ENCODE measurements around the gene PSTPIP2.

DNA sequence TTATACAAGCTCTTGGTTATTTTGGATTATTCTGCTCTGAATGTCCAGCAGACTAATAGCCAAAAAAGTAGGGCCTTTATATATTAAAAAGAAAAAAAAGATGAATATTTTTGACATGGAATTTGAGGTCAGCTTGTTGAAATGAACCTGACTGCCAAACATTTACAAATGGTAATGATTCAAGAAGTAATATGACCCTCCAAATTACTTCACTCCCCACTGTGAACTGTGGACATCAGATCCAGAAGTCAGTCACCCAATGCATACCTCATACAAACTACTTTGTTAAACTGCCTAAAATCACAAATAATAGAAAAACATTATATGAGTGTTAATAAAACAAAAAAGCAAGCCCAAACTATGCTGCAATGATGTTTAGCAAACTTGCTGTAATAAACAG, 115.0 kb downstream of the PSTPIP2 start:
- TF ChIP-seq, protein P1, sequence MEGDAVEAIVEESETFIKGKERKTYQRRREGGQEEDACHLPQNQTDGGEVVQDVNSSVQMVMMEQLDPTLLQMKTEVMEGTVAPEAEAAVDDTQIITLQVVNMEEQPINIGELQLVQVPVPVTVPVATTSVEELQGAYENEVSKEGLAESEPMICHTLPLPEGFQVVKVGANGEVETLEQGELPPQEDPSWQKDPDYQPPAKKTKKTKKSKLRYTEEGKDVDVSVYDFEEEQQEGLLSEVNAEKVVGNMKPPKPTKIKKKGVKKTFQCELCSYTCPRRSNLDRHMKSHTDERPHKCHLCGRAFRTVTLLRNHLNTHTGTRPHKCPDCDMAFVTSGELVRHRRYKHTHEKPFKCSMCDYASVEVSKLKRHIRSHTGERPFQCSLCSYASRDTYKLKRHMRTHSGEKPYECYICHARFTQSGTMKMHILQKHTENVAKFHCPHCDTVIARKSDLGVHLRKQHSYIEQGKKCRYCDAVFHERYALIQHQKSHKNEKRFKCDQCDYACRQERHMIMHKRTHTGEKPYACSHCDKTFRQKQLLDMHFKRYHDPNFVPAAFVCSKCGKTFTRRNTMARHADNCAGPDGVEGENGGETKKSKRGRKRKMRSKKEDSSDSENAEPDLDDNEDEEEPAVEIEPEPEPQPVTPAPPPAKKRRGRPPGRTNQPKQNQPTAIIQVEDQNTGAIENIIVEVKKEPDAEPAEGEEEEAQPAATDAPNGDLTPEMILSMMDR (conservative IDR thresholded peaks at IDR 0.05; ENCODE audit: low read depth in 2 of 2), result no peak
- no peak for TF ChIP-seq POLR2AphosphoS5 (IDR thresholded peaks at IDR 0.05; ENCODE audit: low read depth)
- TF ChIP-seq EZH2 (IDR thresholded peaks at IDR 0.05; ENCODE audit: low read depth, unreplicated experiment), result no peak
- TF ChIP-seq, protein P2, sequence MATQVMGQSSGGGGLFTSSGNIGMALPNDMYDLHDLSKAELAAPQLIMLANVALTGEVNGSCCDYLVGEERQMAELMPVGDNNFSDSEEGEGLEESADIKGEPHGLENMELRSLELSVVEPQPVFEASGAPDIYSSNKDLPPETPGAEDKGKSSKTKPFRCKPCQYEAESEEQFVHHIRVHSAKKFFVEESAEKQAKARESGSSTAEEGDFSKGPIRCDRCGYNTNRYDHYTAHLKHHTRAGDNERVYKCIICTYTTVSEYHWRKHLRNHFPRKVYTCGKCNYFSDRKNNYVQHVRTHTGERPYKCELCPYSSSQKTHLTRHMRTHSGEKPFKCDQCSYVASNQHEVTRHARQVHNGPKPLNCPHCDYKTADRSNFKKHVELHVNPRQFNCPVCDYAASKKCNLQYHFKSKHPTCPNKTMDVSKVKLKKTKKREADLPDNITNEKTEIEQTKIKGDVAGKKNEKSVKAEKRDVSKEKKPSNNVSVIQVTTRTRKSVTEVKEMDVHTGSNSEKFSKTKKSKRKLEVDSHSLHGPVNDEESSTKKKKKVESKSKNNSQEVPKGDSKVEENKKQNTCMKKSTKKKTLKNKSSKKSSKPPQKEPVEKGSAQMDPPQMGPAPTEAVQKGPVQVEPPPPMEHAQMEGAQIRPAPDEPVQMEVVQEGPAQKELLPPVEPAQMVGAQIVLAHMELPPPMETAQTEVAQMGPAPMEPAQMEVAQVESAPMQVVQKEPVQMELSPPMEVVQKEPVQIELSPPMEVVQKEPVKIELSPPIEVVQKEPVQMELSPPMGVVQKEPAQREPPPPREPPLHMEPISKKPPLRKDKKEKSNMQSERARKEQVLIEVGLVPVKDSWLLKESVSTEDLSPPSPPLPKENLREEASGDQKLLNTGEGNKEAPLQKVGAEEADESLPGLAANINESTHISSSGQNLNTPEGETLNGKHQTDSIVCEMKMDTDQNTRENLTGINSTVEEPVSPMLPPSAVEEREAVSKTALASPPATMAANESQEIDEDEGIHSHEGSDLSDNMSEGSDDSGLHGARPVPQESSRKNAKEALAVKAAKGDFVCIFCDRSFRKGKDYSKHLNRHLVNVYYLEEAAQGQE (IDR thresholded peaks at IDR 0.05; ENCODE audit: unreplicated experiment), result no peak
- no peak for TF ChIP-seq JUNB (IDR thresholded peaks at IDR 0.05; ENCODE audit: unreplicated experiment)
- no peak for TF ChIP-seq EZH2phosphoT487 (IDR thresholded peaks at IDR 0.05; ENCODE audit: unreplicated experiment)
- TF ChIP-seq CREB1 (CRISPR knock-in tag; IDR thresholded peaks at IDR 0.05; ENCODE audit: low read depth), result no peak
- TF ChIP-seq, protein P3, sequence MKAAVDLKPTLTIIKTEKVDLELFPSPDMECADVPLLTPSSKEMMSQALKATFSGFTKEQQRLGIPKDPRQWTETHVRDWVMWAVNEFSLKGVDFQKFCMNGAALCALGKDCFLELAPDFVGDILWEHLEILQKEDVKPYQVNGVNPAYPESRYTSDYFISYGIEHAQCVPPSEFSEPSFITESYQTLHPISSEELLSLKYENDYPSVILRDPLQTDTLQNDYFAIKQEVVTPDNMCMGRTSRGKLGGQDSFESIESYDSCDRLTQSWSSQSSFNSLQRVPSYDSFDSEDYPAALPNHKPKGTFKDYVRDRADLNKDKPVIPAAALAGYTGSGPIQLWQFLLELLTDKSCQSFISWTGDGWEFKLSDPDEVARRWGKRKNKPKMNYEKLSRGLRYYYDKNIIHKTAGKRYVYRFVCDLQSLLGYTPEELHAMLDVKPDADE (IDR thresholded peaks at IDR 0.05), result no peak
- no peak for TF ChIP-seq ZNF114 (CRISPR knock-in tag; IDR thresholded peaks at IDR 0.05)
- TF ChIP-seq ZNF331 (CRISPR knock-in tag; IDR thresholded peaks at IDR 0.05; ENCODE audit: low read depth), result no peak
